LoVo (cell line): Measurements from ENCODE around the gene TRPV2.

Experiments used
- DNase-seq: peaks from one replicate; pipeline ENCODE4 v3.0.0-alpha.2; 2016; ENCODE audit warnings: low spot score

The TRPV2 gene

DNA sequence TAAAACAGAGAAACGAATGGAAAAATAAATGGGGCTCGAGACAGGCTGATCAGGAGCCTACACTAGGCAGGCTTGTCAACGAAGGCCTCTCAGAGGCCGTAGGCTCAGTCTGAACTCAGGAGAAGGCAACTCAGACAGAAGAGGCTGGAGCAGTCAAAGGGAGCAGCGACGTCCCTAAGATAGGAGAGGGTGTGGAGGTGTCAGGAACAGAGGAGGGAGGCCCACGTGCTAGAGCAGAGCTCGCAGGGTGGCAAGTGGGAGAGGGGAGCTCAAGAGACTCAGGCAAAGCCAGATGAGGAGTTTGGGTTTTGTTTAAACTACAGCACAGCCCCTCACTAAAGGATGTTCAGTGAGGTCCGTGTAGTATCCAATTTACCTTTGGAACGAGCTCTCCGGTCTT is 43.9 kb downstream of the TRPV2 start:
- no peak for DNase-seq

DNA sequence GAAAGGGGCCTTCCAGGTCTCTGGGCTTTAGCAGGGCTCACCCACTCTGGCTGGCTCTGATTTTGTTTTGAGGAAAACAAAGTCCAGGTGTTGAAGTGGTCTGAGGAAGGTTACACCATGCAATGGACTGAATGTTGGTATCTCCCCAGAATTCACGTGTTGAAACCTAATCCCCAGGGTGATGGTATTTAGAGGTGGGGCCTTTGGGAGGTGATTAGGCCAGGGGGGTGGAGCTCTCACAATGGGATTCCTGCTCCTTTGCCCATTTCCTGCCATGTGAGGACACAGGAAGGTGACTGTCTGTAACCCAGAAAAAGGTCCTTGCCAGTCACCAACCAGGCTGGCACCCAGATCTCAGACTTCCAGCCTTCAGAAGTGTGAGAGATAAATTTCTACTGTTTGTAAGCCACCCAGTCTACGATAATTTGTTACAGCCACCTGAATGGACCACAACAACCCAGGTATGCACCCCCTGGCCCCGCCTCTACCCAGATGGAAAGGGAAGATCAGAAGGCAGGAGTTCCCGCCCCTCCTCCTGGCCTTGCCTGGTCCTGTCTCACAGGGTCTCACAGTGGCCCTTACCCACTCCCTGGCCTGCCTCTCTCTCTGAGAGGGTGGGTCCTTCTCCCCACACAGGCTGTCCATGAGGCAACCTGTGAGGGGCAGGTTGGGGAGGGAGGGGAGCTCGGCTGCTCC is 44.6 kb downstream of the TRPV2 start:
- DNase-seq, result no peak

DNA sequence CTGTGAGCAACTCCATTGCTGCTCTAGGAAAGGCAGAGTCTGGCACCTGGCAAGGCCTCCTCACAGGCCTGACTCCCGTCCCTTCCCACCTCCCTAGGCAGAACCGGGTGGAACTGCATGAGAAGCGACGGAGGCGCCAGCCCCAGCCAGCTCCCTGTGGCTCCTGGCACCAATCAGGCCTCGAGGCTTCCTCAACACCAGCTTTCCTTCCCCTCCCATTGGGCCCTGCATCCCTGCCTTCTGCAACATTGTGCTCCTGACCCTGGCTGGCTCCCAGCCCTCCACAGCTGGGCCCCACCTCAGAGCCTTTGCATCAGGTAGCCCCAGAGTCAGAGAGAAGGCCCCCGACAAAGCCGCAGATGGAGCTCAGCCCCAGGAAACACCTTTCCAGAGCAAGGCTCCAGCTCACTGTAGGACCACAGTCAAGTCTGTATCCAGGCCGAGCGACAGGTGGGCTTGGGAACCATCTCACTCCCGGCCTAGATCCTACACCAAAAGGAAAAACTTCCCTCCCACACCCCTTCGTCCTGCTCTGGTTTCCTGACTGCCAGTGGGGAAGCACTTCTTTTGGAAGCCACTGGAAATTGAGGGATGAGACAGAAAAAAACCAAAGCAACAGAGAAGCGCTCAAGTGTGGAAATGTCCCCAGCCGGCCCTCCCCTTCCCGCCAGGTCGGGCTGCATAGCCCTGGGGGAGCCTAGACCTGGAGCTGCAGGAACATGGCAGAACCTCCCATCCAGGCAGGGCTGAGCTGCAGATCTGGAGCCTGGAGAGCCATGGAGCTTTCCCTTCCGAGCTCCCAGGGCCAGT is 45.6 kb downstream of the TRPV2 start:
- no peak for DNase-seq

DNA sequence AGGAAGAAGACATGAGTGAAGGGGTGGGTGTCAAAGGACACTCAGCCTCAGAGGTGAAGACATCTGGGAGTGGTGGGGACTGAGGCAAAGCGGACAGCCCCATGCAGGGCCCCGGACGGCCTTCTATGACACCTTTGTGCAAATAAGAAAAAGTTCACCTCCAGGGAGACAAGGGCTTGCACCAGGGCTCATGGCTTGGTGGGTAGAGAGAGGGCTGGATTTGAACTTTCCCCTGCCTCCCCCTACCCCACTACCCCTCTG is 46.2 kb downstream of the TRPV2 start:
- no peak for DNase-seq

DNA sequence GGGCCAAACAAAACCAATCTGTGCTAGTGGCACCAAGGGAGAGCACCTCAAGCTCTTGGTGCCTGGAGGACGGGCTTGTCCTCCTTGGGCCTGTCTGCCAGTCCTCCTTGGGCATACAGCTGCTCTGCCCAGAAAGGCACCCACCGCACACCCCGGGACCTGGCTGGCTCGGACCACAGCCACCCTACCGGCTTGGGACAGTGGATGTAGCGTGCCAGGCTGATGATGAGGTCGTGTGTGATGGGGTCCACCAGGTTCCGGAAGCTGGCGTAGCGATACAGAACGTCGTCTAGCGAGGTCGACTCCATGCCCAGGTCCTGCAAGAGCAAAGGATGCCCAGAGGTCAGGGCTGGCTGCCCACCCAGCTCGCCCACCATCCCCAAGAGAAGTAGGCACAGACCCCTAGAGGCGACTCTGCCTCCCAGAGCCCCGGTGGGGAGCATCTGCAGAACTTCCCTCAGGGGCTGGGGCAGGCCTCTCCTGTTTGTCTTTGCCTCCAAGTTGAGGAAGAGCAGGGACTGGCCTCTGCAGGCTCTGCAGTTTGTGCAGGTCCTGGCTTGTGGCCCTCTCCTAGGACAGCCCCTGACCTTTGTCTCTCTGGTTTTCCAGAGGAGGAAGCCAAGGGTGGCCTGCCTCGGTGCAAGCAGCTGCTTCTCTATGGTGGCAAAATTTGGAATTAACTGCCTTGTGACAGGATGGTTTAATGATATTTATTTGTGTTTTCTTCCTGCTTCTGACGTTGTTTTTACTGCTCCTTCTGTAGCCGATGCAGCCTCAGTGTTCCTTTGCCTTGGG is 46.9 kb downstream of the TRPV2 start:
- no peak for DNase-seq

DNA sequence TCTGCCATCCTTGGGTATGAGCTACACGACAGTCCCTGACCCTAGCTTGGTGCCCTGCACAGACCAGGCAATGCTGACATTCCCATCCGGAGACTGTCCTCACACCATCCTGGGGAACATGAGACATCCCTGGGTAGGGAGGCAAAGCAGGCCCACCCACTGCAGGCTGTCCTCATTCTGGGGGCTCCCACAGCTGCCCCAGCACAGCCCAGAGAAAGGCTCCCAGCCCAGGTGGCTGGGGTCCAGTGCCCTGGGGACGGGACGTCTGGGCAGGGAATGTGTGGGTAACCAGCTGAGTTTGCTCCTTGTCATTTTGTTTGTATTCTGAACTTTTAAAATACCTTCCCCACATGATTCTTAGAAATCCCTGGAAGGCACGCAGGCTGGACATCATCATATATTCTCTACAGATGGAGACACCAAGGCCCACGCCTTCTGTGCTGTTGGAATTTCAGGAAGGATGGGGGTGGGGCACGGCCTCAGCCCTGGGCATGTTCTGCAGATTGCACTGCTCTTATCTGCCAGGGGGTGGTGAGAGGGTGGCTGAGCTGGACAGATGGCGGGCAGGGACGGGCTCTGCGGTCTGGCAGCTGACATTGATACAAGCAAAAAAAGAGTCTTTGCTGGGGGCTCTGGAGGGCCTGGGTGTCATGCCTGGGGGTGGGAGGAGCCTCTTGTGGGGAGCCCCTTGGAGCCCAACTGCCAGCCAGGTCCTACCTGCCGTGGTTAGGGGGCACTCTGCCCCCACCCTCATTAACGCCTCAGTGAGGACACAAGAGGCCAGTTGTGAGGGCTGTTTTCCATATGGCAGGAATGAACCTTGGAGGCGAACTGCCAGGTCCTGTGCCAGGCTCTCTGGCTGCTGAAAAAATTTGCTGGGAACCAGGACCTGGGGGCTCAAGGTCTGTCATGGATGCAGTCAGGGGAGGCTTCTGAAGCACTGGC is 48.3 kb downstream of the TRPV2 start:
- peak; percentile 59 for DNase-seq

DNA sequence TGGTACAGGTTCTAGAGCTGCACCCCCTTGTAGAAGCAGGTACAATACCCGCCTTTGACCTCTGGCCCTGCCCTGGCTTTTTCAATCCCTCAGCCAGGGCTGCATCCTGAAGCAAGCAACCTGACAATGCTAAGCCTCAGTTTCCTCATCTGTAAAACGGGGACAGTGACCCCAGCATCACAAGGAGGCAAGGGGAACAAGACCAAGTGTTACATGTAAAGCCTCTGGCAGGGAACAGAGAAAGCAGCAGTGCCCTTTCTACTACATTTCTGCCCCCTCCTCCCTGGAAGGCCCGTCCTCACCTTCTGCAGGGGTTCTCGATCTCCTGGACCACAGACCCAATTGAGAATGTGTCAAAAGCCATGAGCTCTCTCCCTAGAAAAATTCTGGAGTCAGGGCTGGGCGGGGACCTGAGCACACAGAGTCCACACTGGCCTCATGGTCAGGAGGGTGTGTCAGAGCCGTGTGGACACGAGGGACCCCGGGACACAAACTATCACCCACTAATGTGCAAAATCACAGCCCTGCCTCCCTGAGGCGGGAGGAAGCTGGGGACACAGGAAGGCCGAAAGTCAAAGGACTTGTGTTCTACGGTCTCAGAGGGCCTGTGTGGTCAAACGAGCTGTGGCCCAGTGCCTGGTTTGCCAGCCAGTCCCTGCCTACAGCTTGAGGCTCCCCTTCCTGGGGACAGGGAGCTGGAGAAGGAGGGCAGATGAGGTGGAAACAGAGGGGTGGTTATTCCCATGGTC is 49.1 kb downstream of the TRPV2 start:
- no peak for DNase-seq

DNA sequence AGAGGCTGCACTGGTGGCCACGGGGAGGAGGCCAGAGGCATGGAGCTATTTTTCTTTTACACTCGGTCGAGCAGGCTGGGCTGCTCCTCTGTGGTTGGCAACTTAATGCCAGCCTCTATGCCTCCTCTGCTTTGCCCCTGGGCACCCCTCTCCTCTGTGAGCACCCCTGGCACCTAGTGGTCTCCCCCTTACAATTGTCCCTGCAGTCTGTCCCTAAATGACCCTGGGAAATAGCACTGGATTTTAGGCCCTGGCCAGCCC is 49.6 kb downstream of the TRPV2 start:
- no peak for DNase-seq

DNA sequence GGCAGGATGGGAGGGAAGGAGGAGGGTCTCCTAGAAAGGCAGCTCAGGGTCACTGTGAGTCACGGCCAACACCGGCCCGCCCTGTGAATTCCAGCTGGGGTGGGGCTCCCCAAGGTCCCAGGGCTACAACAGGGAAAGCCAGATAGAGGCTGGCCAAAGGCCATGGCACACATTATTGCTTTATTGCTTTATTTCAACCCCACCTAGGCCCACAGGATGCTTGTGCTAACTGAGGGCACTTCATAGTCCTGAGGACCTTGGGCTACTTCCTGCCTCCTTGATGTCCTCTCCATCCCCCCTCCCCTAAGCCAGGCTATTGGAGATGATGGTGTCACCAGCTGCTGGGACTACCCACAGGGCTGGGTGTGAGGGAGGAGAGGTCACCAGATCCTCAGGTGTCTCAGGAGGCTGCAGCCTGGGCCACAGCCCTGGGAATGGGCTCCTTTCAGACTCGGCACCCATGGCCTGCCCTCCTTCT is 50.5 kb downstream of the TRPV2 start:
- peak; percentile 86 for DNase-seq

DNA sequence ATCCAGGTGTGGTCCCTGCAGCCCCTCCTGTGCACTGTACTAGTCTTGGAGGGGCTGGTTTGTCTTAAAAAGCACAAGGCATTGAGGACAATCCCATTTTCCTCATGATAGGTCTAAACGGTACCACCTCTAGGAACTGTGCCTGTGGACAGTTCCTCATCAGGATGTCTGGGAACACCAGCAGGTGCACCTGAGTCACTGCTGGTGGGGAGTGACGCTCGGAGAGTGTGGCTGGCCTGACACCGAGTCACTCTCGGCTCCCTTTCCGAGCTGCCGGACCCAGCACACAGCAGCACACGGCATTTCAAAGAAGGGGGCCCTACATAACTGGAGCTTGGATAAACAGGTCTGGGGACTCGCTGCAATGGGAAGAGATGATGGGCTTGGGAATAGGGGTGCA is 51.0 kb downstream of the TRPV2 start:
- peak; percentile 19 for DNase-seq

DNA sequence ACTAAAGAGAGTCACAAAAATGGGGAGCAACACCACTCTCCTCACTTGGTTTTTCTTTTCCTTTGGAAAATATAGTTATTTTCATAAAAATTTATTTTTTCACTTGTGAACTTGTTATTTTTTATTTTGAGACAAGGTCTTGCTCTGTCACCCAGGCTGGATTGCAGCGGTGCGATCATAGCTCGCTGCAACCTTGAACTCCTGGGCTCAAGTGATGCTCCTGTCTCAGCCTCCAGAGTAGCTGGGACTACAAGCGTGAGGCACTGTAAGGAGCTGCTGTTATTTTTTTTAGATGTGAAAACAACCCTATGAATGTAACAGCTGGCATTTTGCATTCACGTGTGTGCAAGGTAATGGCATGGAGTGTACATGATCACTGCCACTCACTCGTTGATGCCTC is 51.7 kb downstream of the TRPV2 start:
- DNase-seq, result no peak

DNA sequence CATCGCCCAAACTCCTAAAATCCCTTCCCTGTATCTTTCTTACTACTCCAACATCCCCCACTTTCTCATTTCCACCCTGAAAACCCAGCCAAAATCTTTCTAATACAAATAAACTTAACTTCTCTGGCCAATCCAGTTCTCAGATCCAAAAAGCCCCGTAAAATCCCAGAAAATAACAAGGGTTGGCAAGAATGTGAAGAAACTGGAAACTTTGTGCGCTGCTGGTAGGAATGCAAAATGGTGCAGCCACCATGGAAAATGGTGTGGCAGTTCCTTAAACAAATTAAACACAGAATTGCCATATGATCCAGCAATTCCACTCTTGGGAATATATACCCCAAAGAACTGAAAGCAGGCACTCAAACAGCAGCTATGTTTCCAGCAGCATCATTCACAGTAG is 52.5 kb downstream of the TRPV2 start:
- no peak for DNase-seq

DNA sequence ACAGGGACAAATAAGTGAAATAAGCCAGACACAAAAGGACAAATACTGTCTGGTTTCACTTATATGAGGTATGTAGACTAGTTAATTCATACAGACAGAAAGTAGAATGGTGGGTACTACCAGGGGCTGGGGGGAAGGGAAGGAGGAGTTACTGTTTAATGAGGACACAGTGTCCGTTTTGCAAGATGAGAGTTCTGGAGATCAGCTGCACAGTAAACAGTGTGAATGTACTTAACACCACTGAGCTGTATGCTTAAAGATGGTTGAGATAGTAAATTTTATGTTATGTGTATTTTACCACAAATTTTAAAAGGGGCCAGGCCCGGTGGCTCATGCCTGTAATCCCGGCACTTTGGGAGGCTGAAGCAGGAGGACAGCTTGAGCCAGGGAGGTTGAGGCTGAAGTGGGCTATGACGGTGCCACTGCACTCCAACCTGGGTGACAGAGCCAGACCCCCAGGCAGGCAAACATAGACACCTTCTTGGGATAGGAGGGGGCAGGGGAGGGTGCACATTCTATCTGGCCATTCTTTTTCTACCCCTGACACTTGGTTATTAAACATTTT is 53.1 kb downstream of the TRPV2 start:
- no peak for DNase-seq

DNA sequence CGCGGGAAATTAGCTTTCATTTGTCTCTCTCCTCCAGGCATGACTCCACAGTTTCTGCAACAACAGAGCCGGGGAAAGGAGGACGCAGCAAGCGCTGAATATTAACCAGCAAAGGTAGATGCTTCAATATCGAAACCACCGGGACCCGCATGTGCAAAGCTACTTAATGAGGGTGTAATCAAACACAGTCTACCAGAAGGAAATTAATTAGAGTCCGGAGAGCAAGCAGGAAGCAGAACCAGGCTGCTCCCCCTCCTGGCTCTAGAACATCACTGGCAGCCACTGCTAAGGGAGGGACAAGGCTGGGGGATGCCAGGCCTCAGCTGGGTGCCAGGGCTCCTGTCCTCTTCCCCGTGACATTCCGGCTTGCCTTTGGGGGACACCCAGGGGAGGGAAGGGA is 54.9 kb downstream of the TRPV2 start:
- DNase-seq, result no peak

DNA sequence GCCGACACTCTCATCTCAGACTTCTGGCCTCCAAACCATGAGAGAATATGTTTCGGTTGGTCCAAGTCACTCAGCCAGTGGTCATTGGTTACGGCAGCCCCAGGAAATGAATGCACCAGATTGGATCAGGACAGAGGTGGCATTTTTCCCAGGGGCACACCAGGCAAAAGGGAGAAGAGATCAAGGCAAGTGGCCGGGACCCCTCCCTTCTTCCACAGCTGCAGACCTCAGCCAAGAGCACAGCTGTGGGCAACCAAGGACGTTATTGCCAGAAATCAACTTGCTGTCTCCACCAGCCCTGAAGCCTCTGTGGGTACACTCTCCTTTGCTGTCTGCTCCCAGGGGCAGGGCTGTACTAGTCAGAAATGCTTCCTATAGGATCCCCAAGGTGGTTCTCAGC is 55.9 kb downstream of the TRPV2 start:
- no peak for DNase-seq

DNA sequence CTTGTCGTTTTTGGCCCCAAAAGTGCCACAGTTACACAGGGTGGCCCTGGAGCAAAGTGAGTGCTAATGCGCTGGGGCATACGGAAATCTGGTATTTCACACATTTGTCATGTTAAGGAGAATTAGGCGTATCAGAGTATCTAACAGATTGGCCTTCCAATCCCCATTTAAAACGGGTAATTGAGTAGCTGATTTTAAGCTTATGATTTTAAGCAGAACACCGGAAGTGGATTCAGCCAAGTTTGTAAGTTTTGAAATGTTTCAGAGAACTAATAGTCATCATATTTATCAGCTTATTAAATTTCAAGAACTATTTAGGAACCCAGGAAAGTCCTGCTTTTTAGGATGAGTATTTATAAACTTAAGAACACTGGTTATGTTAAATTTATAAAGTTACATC is 57.2 kb downstream of the TRPV2 start:
- no peak for DNase-seq

DNA sequence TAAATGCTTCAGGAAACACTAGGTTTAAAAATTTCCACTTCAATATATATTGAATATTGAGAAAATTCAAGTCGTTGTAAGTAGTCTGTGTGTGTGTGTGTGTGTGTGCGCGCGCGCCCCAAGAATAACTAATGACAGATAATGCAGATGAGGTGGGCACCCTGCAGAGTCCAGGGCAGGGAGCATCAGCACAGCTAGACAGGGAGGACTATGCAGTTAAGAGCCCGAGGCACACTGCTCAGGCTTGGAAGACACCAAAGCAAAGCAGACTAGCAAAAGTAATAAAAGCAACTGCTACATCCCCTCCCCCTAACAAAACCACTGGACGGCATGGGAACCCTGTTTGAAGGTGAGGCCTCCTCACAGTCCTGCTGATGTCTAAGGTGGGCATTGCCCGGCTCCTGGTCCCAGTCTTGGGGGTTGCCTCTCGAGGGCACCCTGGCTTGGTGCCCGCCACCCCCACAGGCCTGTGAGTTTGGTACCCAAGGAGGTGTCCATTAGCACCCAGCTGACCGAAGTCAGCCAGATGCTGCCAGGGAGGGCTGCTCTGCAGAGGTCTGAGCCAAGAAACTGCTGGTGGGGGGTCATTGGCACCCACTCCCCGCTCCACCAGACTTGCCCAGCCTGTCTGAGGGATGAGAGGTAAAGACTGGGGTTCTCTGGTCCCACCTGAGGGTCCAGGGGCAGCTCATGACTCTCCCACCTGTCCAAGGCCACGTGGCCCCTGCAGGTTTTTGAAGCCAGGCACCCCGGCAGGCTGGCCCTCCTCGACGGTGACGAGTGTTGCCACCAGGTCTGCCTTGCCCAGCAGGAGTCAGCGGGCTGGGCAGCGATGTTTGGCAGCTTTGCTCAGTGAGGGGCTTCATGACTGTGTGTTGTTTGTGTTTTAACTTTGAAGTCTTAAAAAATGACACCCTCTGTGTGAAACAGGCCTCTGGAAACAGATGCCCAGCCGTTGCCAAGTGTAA is 58.0 kb downstream of the TRPV2 start:
- no peak for DNase-seq

DNA sequence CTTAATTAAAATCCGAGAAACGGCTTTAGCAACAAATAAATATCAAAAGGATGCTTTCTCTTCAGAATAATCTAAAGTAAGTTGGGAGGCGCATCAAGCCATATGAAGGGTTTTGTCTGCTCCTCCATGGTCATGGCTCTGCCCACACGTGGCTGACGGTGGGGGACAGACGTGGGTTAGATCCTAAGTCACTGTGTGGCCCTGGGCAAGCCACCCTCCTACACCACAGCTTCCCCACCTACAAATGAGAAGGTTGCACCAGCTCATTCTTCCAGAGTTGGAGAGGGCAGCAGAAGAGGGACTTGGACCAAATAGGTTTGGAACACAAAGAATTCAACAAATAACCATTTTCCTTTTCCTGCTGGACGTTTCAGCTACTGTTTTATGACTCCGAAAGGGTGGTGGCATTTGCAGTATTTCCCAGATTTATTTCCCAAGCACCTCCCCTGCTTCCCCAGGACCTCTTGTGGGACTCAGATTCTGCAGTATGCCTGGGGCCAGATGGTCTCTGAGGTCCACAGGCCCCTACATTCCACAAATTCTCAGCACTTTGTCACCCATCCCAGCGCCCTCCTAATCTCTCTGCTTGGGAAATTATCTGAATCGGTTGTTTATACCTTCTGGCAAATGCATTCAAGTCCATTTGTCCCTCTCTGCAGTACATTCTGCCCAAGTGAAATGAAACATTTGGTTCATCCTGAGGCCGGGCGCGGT is 58.8 kb downstream of the TRPV2 start:
- no peak for DNase-seq

DNA sequence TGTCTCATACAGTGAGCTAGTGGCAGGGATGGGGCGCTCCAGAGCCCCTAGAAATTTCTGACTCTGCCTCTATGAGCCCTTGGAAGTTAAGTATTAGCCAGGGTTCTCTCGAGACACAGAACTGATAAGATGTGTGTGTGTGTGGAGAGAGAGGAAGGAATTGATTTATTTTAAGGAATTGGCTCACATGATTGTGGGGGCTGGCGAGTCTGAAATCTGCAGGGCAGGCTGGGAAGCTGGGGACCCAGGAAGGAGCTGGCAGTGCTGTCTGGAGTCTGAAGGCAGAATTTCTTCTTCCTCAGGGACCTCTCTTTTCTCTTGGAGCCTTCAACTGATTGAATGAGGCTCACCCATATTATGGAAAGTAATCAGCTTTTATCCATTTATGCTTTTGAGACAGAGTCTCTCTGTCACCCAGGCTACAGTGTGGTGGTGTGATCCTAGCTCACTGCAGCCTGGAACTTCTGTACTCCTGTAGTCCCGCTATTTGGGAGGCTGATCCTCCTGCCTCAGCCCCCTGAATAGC is 59.9 kb downstream of the TRPV2 start:
- no peak for DNase-seq
